Measurements from ENCODE around the gene CROCC. TPM values are rescaled to one million over a fixed set of nuclear protein-coding genes. Genes with fewer than 3 reads are reported as not detected.

Gene CROCC
- total and polyA plus RNA-seq, 4 donors, result 2.9 to 8.3 (median 5.1) TPM

DNA sequence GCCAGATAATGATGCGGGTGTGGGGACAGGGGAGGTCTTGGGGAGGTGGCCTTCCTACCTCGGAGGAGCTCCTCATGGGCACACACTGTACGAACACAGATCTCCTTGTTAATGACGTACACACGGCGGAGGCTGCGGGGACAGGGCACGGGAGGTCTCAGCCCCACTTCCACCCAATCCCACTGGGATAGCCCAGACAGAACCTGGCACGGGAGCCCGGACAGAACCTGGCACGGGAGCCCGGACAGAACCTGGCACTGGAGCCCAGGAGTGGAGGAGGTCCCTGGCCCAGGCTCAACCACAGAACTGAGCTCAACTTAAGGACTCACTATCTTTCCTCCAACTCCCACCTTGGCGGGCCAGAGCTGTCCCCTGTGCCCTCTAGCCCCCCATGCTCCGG lies 53.5 kb downstream of the CROCC start:
- Histone ChIP-seq H3K9ac (ENCODE audit: low read depth in 1 of 2, low read length in 2 of 2) (no peak overlapping the region), H3K9me3 (ENCODE audit: control insufficient read depth in 4 of 4, low read length in 3 of 4) (no peaks in the 10 kb centered on the region), H3K27me3 (ENCODE audit: control insufficient read depth in 4 of 4, insufficient read depth in 4 of 4, low read length in 3 of 4) (no peaks in the 10 kb centered on the region), H3K4me1 (ENCODE audit: control insufficient read depth in 4 of 4, insufficient read depth in 4 of 4, low read length in 3 of 4) (no peaks in the 10 kb centered on the region), H3K36me3 (ENCODE audit: control insufficient read depth in 4 of 4, insufficient read depth in 3 of 4, low read depth in 1 of 4, low read length in 3 of 4) (no peaks in the 10 kb centered on the region), H3K27ac (ENCODE audit: low read depth in 1 of 2, low read length in 2 of 2) (no peak overlapping the region), H3K4me3 (ENCODE audit: low read depth in 1 of 3, low read length in 3 of 3) (no peak overlapping the region)
- 85% methylated on average over 14 of the region's 14 CpGs for WGBS
- no peak for DNase-seq (ENCODE audit: low spot score)
- TF ChIP-seq RAD21 (IDR thresholded peaks at IDR 0.05) (no peak), HNF4A (conservative IDR thresholded peaks at IDR 0.05) (no peak), HNF4G (IDR thresholded peaks at IDR 0.05) (no peak), EGR1 (IDR thresholded peaks at IDR 0.05; ENCODE audit: low read depth in 2 of 2) (no peak), TAF1 (conservative IDR thresholded peaks at IDR 0.05) (no peak), JUND (IDR thresholded peaks at IDR 0.05) (no peak), FOXA1 (IDR thresholded peaks at IDR 0.05) (no peak), SP1 (IDR thresholded peaks at IDR 0.05) (no peak), NR2F2 (IDR thresholded peaks at IDR 0.05) (no peak), FOXA2 (IDR thresholded peaks at IDR 0.05) (no peak), YY1 (IDR thresholded peaks at IDR 0.05) (no peak)
- TF ChIP-seq, protein P1, sequence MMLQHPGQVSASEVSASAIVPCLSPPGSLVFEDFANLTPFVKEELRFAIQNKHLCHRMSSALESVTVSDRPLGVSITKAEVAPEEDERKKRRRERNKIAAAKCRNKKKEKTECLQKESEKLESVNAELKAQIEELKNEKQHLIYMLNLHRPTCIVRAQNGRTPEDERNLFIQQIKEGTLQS (IDR thresholded peaks at IDR 0.05), result no peak
- TF ChIP-seq, protein P2, sequence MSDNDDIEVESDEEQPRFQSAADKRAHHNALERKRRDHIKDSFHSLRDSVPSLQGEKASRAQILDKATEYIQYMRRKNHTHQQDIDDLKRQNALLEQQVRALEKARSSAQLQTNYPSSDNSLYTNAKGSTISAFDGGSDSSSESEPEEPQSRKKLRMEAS (IDR thresholded peaks at IDR 0.05), result no peak
- TF ChIP-seq, protein P3, sequence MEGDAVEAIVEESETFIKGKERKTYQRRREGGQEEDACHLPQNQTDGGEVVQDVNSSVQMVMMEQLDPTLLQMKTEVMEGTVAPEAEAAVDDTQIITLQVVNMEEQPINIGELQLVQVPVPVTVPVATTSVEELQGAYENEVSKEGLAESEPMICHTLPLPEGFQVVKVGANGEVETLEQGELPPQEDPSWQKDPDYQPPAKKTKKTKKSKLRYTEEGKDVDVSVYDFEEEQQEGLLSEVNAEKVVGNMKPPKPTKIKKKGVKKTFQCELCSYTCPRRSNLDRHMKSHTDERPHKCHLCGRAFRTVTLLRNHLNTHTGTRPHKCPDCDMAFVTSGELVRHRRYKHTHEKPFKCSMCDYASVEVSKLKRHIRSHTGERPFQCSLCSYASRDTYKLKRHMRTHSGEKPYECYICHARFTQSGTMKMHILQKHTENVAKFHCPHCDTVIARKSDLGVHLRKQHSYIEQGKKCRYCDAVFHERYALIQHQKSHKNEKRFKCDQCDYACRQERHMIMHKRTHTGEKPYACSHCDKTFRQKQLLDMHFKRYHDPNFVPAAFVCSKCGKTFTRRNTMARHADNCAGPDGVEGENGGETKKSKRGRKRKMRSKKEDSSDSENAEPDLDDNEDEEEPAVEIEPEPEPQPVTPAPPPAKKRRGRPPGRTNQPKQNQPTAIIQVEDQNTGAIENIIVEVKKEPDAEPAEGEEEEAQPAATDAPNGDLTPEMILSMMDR (IDR thresholded peaks at IDR 0.05; ENCODE audit: low read depth, low read length, missing input control), result no peak
- TF ChIP-seq, protein P4, sequence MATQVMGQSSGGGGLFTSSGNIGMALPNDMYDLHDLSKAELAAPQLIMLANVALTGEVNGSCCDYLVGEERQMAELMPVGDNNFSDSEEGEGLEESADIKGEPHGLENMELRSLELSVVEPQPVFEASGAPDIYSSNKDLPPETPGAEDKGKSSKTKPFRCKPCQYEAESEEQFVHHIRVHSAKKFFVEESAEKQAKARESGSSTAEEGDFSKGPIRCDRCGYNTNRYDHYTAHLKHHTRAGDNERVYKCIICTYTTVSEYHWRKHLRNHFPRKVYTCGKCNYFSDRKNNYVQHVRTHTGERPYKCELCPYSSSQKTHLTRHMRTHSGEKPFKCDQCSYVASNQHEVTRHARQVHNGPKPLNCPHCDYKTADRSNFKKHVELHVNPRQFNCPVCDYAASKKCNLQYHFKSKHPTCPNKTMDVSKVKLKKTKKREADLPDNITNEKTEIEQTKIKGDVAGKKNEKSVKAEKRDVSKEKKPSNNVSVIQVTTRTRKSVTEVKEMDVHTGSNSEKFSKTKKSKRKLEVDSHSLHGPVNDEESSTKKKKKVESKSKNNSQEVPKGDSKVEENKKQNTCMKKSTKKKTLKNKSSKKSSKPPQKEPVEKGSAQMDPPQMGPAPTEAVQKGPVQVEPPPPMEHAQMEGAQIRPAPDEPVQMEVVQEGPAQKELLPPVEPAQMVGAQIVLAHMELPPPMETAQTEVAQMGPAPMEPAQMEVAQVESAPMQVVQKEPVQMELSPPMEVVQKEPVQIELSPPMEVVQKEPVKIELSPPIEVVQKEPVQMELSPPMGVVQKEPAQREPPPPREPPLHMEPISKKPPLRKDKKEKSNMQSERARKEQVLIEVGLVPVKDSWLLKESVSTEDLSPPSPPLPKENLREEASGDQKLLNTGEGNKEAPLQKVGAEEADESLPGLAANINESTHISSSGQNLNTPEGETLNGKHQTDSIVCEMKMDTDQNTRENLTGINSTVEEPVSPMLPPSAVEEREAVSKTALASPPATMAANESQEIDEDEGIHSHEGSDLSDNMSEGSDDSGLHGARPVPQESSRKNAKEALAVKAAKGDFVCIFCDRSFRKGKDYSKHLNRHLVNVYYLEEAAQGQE (IDR thresholded peaks at IDR 0.05), result no peak

DNA sequence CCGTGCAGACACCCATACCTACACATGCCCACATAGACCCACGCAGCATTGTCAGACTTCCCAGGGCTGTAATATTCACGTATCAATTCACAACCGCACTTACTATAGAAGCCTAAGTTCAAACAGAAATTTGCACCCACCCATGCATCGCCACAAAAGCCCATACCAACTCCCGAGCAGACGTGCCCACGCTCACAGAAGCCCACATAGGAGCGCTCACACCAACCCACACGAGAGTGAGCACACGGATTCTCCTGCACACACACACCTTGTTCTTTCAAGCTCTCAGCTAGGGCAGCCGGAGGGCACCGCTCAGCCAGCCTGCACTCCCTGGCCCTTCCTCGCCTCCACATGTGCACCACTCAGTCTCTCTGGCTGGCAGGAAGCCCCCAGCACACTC lies 54.1 kb downstream of the CROCC start:
- no peak for TF ChIP-seq TAF1 (conservative IDR thresholded peaks at IDR 0.05)
- TF ChIP-seq YY1 (IDR thresholded peaks at IDR 0.05), result no peak
- no peak for TF ChIP-seq FOXA1 (IDR thresholded peaks at IDR 0.05)
- TF ChIP-seq, protein P1 (IDR thresholded peaks at IDR 0.05), result no peak
- no peak for TF ChIP-seq RXRA (IDR thresholded peaks at IDR 0.05)
- no peak for TF ChIP-seq RAD21 (IDR thresholded peaks at IDR 0.05)
- TF ChIP-seq, protein P2 (IDR thresholded peaks at IDR 0.05), result no peak
- TF ChIP-seq, protein P3 (IDR thresholded peaks at IDR 0.05; ENCODE audit: low read depth, low read length, missing input control), result no peak
- TF ChIP-seq FOXA2 (IDR thresholded peaks at IDR 0.05), result no peak
- no peak for DNase-seq (ENCODE audit: low spot score)
- H3K4me3 ChIP-seq (ENCODE audit: low read depth in 1 of 3, low read length in 3 of 3), result no peak overlapping the region
- H3K9me3 ChIP-seq (ENCODE audit: control insufficient read depth in 4 of 4, low read length in 3 of 4), result no peaks in the 10 kb centered on the region
- 89% methylated on average over 14 of the region's 14 CpGs for WGBS
- peaks cover 0 to 1% (median 0%) of the 10 kb centered on the region in 4 donors for H3K27me3 ChIP-seq (ENCODE audit: control insufficient read depth in 4 of 4, insufficient read depth in 4 of 4, low read length in 3 of 4)
- H3K36me3 ChIP-seq (ENCODE audit: control insufficient read depth in 4 of 4, insufficient read depth in 3 of 4, low read depth in 1 of 4, low read length in 3 of 4), result no peaks in the 10 kb centered on the region
- no peak overlapping the region for H3K9ac ChIP-seq (ENCODE audit: low read depth in 1 of 2, low read length in 2 of 2)
- H3K27ac ChIP-seq (ENCODE audit: low read depth in 1 of 2, low read length in 2 of 2), result no peak overlapping the region
- peaks cover 0 to 4% (median 0%) of the 10 kb centered on the region in 4 donors for H3K4me1 ChIP-seq (ENCODE audit: control insufficient read depth in 4 of 4, insufficient read depth in 4 of 4, low read length in 3 of 4)
